ENCODE data around the gene MESP2.

DNA sequence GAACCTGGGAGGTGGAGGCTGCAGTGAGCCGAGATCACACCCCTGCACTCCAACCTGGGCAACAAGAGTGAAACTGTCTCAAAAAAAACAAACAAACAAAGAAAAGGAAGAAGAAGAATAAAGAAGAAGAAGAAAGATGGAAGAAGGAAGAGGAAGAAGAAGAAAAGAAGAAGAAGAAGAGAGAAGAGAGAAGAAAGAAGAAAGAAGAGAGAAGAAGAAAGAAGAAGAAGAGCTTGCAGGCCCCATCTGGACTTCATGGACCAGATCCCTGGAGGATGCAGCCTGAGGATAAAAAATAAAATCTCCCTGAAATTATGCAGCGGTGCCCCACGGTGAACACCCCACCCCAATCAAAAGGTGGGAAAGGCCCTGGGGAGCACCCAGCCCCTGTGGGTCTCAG is 16.3 kb upstream of the MESP2 start:
- TF ChIP-seq CTCF (IDR thresholded peaks at IDR 0.05) (no peak), POLR2A (IDR thresholded peaks at IDR 0.05) (no peak)

Data from esophagus squamous epithelium (tissue), 4 donors.